GM12875 (cell line): ENCODE measurements around the gene FSTL4.
A peak's percentile ranks its signal among the peaks of the same experiment; 100 is the strongest.

Experiments
- H3K4me3 ChIP-seq: one replicate; pipeline ENCODE4 v1.5.1; 2011; ENCODE audit warnings: low read depth, low read length, control low read depth
- TF ChIP-seq, protein P1 (sequence below): IDR thresholded peaks from 2 replicates; pipeline ENCODE4 v1.5.1; 2011; ENCODE audit warnings: low read depth, mild to moderate bottlenecking, control low read depth, inconsistent platforms, low read length, moderate library complexity, borderline replicate concordance; ENCODE audit not compliant: insufficient read depth

FSTL4 gene

DNA sequence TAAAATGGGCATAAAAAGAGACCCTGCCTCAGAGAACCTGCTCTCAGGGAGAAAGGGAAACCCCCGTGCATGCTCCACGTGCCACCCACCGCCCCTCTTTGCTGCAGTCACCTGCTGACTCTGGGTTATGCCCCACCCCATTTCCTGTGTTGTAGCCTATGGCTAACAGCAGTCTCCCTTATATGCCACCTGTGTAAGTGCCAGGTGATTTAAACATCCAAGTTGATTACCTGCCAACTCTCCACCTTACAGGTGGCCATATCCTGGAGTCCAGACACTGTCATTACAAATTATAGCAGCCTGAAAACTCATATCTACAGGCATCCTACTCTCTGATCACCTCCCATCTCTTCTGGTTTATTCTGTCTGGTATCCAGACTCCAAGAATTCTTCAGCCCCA, 318.0 kb downstream of the FSTL4 start:
- no peak overlapping the region for H3K4me3 ChIP-seq

DNA sequence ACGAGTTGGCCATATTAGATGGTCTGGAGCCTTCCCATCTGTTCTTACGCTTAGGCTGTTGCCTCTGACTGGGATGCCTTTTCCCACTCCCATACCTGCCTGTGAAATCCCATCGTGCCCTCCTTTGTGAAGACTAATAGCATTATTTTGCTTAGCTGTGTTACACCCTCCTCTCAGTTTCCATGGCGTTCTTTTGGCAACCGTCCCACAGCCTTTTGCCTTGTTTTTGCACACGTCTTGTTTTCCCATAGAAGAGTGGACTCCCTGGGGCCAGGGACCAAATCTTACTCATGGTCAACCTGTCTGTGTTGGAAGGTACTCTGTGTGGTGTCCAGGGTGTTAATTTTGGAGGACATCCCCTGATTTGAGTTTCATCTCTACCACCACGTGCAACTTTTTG, 318.4 kb downstream of the FSTL4 start:
- H3K4me3 ChIP-seq, result no peak overlapping the region
- TF ChIP-seq, protein P1, sequence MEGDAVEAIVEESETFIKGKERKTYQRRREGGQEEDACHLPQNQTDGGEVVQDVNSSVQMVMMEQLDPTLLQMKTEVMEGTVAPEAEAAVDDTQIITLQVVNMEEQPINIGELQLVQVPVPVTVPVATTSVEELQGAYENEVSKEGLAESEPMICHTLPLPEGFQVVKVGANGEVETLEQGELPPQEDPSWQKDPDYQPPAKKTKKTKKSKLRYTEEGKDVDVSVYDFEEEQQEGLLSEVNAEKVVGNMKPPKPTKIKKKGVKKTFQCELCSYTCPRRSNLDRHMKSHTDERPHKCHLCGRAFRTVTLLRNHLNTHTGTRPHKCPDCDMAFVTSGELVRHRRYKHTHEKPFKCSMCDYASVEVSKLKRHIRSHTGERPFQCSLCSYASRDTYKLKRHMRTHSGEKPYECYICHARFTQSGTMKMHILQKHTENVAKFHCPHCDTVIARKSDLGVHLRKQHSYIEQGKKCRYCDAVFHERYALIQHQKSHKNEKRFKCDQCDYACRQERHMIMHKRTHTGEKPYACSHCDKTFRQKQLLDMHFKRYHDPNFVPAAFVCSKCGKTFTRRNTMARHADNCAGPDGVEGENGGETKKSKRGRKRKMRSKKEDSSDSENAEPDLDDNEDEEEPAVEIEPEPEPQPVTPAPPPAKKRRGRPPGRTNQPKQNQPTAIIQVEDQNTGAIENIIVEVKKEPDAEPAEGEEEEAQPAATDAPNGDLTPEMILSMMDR, result no peak

More for the DNA sequence above, 318.0 kb downstream of the FSTL4 start:
- TF ChIP-seq, protein P1, result no peak

DNA sequence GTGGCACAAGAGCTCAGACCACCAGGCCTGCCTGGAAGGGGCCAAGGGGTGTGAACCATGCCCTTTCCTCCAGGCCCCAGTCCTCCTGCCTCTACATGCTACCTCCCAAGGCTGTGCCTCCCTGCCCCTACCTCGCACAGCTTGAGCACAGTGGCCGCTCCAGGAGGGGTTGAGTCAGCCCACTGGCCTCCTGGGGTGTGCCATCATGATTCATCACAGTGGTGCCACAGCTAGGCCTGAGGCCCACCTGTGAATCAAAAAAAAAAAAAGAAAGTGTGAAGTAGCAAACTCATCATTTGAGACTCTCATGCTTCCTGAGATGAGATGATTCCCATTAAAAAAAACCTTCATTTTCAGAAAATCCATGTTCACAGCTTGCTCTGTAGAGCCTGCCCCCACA, 320.0 kb downstream of the FSTL4 start:
- TF ChIP-seq, protein P1, result no peak
- H3K4me3 ChIP-seq, result no peak overlapping the region

DNA sequence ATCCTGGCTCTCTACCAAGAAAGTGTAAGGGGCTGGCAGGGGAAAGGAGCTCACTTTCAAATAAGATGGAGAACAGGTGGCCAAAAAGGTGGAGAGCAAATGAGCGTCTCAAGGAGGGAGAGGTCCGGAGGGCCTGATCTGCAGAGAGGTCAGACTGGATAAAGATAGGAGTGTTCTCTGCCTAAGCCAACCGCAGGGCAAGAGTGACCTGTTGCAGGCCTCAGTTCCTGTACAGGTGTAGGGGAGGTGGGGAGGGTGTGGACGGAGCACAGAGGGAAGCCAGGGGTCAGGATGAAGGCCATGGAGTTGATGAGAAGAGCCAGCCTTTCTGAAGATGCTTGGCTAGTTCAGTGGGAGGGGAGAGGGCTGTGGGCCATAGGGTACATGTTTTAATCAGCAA, 320.8 kb downstream of the FSTL4 start:
- no peak overlapping the region for H3K4me3 ChIP-seq
- TF ChIP-seq, protein P1, result no peak

DNA sequence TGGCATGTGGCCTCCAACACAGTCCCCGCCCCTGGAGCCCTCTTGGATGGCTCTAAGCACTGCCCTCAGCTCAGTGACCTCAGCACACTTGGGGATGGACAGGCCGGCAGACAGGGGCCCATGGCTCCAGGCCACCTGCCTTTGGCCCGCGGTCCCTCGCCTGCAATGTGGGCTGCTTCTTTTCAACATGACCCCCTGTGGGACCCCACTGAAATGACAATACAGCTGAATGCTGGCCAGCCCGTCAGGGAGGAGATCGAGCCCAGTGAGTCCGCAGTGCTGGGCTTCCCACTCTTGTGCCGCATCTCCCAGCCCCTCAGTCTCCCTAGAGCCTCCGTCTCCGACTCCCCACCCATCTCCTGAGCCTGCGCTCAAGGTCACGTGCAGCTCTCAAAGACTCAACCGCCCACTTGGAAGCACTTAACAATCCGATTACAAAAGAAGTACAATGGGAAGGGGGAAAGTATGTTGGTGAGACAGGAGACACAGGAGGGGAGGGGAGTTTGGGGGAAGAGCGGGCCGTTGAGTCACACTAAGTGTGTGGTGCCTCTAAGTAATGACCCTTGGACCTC, 321.6 kb downstream of the FSTL4 start:
- no peak overlapping the region for H3K4me3 ChIP-seq
- TF ChIP-seq, protein P1, result no peak

DNA sequence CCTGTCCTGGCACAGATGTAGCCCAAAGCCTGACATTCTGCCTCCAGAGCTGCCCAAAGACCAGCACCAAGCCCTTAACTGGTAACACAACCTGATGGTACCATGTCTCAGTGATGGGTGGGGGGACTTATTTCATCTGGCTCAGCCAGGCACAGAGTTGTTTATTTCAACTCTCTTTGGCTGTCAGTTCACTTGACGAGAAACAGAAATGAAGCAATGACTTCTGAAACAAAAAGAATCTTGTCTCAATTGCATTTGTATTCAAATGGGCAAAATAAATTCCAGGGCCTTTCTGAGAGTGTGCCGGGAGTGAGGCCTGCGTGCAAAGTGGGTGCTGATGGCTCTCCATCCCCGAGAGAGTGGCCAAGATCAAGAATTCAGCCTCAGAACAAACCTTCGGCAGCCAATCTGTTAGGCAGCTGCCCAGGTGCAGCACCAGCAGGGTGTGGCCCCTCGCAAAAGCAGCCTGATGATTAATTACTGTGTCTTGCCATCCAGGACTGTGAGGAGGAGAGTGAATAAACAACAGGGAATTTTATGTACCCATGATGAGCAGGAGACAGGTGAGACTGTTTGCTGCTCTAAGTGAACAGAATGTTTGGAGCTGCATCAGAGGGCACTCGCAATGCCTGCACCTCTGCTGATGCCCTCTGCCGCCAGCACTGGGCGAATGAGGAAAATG, 322.5 kb downstream of the FSTL4 start:
- TF ChIP-seq, protein P1, result no peak
- H3K4me3 ChIP-seq, result no peak overlapping the region

DNA sequence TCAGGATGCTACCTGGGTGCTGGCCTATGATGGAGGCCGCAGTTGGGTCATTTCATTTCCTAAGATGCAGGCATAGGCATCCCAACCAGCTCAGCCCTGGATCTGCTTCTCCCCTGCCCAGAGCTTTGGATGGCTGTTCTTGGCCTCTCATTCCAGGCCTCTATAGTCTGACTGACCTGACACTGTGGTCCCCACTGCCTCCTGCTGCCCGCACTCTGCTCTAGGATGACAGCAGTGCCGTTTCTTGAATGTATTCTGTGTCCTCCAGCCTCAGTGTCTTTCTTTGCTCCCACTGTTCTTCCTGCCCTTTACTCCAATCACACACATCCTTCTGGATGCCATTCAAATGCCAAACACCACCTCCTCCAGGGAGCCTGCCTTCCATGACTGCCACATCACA, 324.8 kb downstream of the FSTL4 start:
- TF ChIP-seq, protein P1, result peak; percentile 57; the same call in 1 of the 2 replicates
- H3K4me3 ChIP-seq, result no peak overlapping the region
